H1 (cell line): Measurements from ENCODE around the gene NAV3. TPM values are rescaled to one million over a fixed set of nuclear protein-coding genes. Genes with fewer than 3 reads are reported as not detected.

ENCODE experiments used
- ASH2L ChIP-seq: fragments of 200-600, 300-600 bp; sonication (generic); IDR thresholded peaks from one replicate; pipeline ENCODE4 v1.7.1; 2017; ENCODE audit warnings: low read length
- BCL11A ChIP-seq, 2 experiments: IDR thresholded peaks; one replicate each; pipeline ENCODE4 v1.6.1; 2011; ENCODE audit warnings: low read depth in 2 of 2, low read length in 2 of 2, mild to moderate bottlenecking in 2 of 2
- CHD2 ChIP-seq: IDR thresholded peaks from 2 replicates; pipeline ENCODE4 v1.6.1; 2012; ENCODE audit warnings: low read length, improper control_type of control experiment
- KDM1A ChIP-seq: fragments of 200-600, 300-600 bp; sonication (generic); IDR thresholded peaks from 2 replicates; pipeline ENCODE4 v1.7.1; 2016; ENCODE audit warnings: mild to moderate bottlenecking, low read length, borderline replicate concordance
- KDM4A ChIP-seq: IDR thresholded peaks from one replicate; pipeline ENCODE4 v1.7.1; 2012; ENCODE audit warnings: low read depth, mild to moderate bottlenecking, moderate library complexity, low read length, inconsistent platforms; ENCODE audit not compliant: severe bottlenecking
- NANOG ChIP-seq: IDR thresholded peaks from 2 replicates; pipeline ENCODE4 v1.6.1; 2011; ENCODE audit warnings: low read length, low read depth, mild to moderate bottlenecking, inconsistent platforms; ENCODE audit not compliant: insufficient read depth, poor library complexity, severe bottlenecking
- POLR2A ChIP-seq, 2 experiments: IDR thresholded peaks; 1 replicate in 1 of 2; 2 replicates in 1 of 2; pipeline ENCODE4 v1.6.1; 2011; ENCODE audit warnings: low read depth in 2 of 2, low read length in 2 of 2, mild to moderate bottlenecking in 2 of 2; ENCODE audit errors: control extremely low read depth in 1 of 2
- POU5F1 ChIP-seq: IDR thresholded peaks from 2 replicates; pipeline ENCODE4 v1.6.1; 2011; ENCODE audit warnings: low read depth, mild to moderate bottlenecking, low read length, moderate library complexity
- SIN3A ChIP-seq, 2 experiments: IDR thresholded peaks in 1 of 2; conservative IDR thresholded peaks in 1 of 2; 2 replicates each; pipeline ENCODE4 v1.6.1; 2011 to 2012; ENCODE audit warnings: low read length in 2 of 2, improper control_type of control experiment in 1 of 2, low read depth in 1 of 2, mild to moderate bottlenecking in 1 of 2
- SIX5 ChIP-seq: IDR thresholded peaks from 2 replicates; pipeline ENCODE4 v1.6.1; 2011; ENCODE audit warnings: mild to moderate bottlenecking, low read depth, low read length
- SUZ12 ChIP-seq: fragments of 200-600 bp; sonication (generic); IDR thresholded peaks from 2 replicates; pipeline ENCODE4 v1.6.1; 2012; ENCODE audit warnings: mild to moderate bottlenecking, inconsistent platforms, low read length, moderate library complexity, mixed read lengths
- YY1 ChIP-seq: IDR thresholded peaks from 2 replicates; pipeline ENCODE4 v1.6.1; 2011; ENCODE audit warnings: low read depth, mild to moderate bottlenecking, low read length
- polyA plus RNA-seq, 7 experiments: library from polyadenylated mRNA; depleted of rRNA in 3 of 7; stranded (reverse) in 5 of 7; unstranded in 2 of 7; fragments of >200 nt in 5 of 7; fragments of 200-250 nt in 2 of 7; gene quantifications; 1 replicate in 5 of 7; 2 replicates in 1 of 7; 4 replicates in 1 of 7; pipeline versions ENCODE4 v1.2.1 to v1.2.3, GENCODE V29; 2011 to 2013; ENCODE audit warnings: missing spikeins in 2 of 7, mixed read lengths in 2 of 7
- total RNA-seq: library from RNA; stranded (reverse); fragmentation: NEBNext Ultra II Directional; extraction: Animal tissue kit (Norgen Biotek cat#: 25700); gene quantifications from 2 replicates; pipeline ENCODE4 v1.2.1, GENCODE V29; 2021
- TF ChIP-seq, protein P1 (sequence below): fragments of 300-600 bp; sonication (generic); IDR thresholded peaks from 2 replicates; pipeline ENCODE4 v1.7.1; 2012; ENCODE audit warnings: low read length, moderate library complexity, mild to moderate bottlenecking, inconsistent platforms; ENCODE audit not compliant: insufficient replicate concordance

NAV3 gene
- total and polyA plus RNA-seq, 2 of the 8 experiments (the other 6 are each of a cell fraction or from before 2014, with no cell fraction given) = 0.47 to 5.0 TPM

DNA sequence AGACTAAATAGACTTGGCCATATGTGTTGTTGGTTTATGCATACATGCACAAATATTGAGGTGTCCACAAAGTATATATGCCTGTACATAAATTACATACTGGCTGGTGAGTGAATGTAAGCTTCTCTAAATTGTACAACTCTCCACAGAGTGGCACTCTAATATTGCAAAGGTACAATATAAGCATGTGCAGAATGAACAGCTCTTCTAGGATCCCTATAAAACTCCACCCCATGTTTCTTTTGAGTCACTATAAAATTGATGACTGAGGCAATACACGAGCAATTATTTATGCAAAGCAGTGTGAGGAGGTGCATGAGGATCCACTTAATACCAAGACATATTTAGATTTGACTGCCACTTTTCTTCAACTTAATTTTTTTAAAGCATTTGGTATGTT, 172.2 kb downstream of the NAV3 start (continued):
- TF ChIP-seq, protein P1, sequence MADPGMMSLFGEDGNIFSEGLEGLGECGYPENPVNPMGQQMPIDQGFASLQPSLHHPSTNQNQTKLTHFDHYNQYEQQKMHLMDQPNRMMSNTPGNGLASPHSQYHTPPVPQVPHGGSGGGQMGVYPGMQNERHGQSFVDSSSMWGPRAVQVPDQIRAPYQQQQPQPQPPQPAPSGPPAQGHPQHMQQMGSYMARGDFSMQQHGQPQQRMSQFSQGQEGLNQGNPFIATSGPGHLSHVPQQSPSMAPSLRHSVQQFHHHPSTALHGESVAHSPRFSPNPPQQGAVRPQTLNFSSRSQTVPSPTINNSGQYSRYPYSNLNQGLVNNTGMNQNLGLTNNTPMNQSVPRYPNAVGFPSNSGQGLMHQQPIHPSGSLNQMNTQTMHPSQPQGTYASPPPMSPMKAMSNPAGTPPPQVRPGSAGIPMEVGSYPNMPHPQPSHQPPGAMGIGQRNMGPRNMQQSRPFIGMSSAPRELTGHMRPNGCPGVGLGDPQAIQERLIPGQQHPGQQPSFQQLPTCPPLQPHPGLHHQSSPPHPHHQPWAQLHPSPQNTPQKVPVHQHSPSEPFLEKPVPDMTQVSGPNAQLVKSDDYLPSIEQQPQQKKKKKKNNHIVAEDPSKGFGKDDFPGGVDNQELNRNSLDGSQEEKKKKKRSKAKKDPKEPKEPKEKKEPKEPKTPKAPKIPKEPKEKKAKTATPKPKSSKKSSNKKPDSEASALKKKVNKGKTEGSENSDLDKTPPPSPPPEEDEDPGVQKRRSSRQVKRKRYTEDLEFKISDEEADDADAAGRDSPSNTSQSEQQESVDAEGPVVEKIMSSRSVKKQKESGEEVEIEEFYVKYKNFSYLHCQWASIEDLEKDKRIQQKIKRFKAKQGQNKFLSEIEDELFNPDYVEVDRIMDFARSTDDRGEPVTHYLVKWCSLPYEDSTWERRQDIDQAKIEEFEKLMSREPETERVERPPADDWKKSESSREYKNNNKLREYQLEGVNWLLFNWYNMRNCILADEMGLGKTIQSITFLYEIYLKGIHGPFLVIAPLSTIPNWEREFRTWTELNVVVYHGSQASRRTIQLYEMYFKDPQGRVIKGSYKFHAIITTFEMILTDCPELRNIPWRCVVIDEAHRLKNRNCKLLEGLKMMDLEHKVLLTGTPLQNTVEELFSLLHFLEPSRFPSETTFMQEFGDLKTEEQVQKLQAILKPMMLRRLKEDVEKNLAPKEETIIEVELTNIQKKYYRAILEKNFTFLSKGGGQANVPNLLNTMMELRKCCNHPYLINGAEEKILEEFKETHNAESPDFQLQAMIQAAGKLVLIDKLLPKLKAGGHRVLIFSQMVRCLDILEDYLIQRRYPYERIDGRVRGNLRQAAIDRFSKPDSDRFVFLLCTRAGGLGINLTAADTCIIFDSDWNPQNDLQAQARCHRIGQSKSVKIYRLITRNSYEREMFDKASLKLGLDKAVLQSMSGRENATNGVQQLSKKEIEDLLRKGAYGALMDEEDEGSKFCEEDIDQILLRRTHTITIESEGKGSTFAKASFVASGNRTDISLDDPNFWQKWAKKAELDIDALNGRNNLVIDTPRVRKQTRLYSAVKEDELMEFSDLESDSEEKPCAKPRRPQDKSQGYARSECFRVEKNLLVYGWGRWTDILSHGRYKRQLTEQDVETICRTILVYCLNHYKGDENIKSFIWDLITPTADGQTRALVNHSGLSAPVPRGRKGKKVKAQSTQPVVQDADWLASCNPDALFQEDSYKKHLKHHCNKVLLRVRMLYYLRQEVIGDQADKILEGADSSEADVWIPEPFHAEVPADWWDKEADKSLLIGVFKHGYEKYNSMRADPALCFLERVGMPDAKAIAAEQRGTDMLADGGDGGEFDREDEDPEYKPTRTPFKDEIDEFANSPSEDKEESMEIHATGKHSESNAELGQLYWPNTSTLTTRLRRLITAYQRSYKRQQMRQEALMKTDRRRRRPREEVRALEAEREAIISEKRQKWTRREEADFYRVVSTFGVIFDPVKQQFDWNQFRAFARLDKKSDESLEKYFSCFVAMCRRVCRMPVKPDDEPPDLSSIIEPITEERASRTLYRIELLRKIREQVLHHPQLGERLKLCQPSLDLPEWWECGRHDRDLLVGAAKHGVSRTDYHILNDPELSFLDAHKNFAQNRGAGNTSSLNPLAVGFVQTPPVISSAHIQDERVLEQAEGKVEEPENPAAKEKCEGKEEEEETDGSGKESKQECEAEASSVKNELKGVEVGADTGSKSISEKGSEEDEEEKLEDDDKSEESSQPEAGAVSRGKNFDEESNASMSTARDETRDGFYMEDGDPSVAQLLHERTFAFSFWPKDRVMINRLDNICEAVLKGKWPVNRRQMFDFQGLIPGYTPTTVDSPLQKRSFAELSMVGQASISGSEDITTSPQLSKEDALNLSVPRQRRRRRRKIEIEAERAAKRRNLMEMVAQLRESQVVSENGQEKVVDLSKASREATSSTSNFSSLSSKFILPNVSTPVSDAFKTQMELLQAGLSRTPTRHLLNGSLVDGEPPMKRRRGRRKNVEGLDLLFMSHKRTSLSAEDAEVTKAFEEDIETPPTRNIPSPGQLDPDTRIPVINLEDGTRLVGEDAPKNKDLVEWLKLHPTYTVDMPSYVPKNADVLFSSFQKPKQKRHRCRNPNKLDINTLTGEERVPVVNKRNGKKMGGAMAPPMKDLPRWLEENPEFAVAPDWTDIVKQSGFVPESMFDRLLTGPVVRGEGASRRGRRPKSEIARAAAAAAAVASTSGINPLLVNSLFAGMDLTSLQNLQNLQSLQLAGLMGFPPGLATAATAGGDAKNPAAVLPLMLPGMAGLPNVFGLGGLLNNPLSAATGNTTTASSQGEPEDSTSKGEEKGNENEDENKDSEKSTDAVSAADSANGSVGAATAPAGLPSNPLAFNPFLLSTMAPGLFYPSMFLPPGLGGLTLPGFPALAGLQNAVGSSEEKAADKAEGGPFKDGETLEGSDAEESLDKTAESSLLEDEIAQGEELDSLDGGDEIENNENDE = no peak
- no peak for TF ChIP-seq SIN3A (conservative IDR thresholded peaks at IDR 0.05 in 1 of 2, IDR thresholded peaks at IDR 0.05 in 1 of 2; ENCODE audit: low read depth in 1 of 2, low read length in 2 of 2)
- TF ChIP-seq SIX5 = no peak
- no peak for TF ChIP-seq YY1
- no peak for TF ChIP-seq KDM1A
- no peak for TF ChIP-seq KDM4A
- no peak for TF ChIP-seq ASH2L
- no peak for TF ChIP-seq CHD2
- no peak for TF ChIP-seq BCL11A (IDR thresholded peaks at IDR 0.05; ENCODE audit: low read depth in 2 of 2, low read length in 2 of 2)
- no peak for TF ChIP-seq POLR2A (IDR thresholded peaks at IDR 0.05; ENCODE audit: control extremely low read depth in 1 of 2, low read depth in 2 of 2, low read length in 2 of 2)
- TF ChIP-seq NANOG = no peak
- no peak for TF ChIP-seq SUZ12
- TF ChIP-seq POU5F1 = no peak
